GM12878 (cell line): ENCODE data around the gene TOM1L2. TPM values are rescaled to one million over a fixed set of nuclear protein-coding genes. Genes with fewer than 3 reads are reported as not detected.

ENCODE experiments used
- CBX3 ChIP-seq: fragments of 200-600 bp; sonication (generic); IDR thresholded peaks from 2 replicates; pipeline ENCODE4 v1.6.1; 2016; ENCODE audit warnings: low read depth, borderline replicate concordance
- HCFC1 ChIP-seq: fragments of 150-350 bp; IDR thresholded peaks from 2 replicates; pipeline ENCODE4 v1.6.1; 2014; ENCODE audit warnings: low read length
- NBN ChIP-seq: fragments of 450-650 bp; IDR thresholded peaks from 2 replicates; pipeline ENCODE4 v1.6.1; 2016
- NR2F1 ChIP-seq: fragments of 450-650 bp; conservative IDR thresholded peaks from 2 replicates; pipeline ENCODE4 v1.6.1; 2017; ENCODE audit warnings: mild to moderate bottlenecking
- NRF1 ChIP-seq: conservative IDR thresholded peaks from 2 replicates; pipeline ENCODE4 v1.6.1; 2011; ENCODE audit warnings: mild to moderate bottlenecking, low read depth, low read length, improper control_type of control experiment
- SMC3 ChIP-seq: IDR thresholded peaks from 2 replicates; pipeline ENCODE4 v1.6.1; 2011; ENCODE audit warnings: low read length, improper control_type of control experiment, borderline replicate concordance
- polyA plus RNA-seq, 11 experiments: library from polyadenylated mRNA; depleted of rRNA in 4 of 11; unstranded in 6 of 11; stranded (reverse) in 5 of 11; fragments of >200 nt; fragmentation: Nextera tagmentation in 4 of 11; fragmentation: Illumina TruSeq in 1 of 11; extraction: Ambion mirVana in 4 of 11; extraction: Trizol in 1 of 11; gene quantifications; 1 replicate in 1 of 11; 2 replicates in 10 of 11; pipeline versions ENCODE4 v1.2.1 to v1.2.3, GENCODE V29; 2011 to 2016; ENCODE audit warnings: inconsistent platforms in 2 of 11, missing spikeins in 2 of 11, low read depth in 1 of 11
- total RNA-seq, 4 experiments: library from RNA; depleted of rRNA in 3 of 4; stranded (reverse); fragments of >200 nt in 3 of 4; fragmentation: Illumina TruSeq in 1 of 4; extraction: Trizol in 1 of 4; gene quantifications; 2 replicates each; pipeline versions ENCODE4 v1.2.1 to v1.2.3, GENCODE V29; 2013 to 2021
- TF ChIP-seq, protein P1 (sequence below): fragments of 450-650 bp; IDR thresholded peaks from 2 replicates; pipeline ENCODE4 v1.6.1; 2016; ENCODE audit warnings: mild to moderate bottlenecking
- TF ChIP-seq, protein P2 (sequence below): fragments of 150-350 bp; IDR thresholded peaks from 2 replicates; pipeline ENCODE4 v1.6.1; 2014; ENCODE audit warnings: mild to moderate bottlenecking, low read depth, low read length

Gene TOM1L2
- total and polyA plus RNA-seq, 10 of the 15 experiments (the other 5 are each of a cell fraction or from before 2014, with no cell fraction given) = 0.19 to 19.2 (median 8.1) TPM

DNA sequence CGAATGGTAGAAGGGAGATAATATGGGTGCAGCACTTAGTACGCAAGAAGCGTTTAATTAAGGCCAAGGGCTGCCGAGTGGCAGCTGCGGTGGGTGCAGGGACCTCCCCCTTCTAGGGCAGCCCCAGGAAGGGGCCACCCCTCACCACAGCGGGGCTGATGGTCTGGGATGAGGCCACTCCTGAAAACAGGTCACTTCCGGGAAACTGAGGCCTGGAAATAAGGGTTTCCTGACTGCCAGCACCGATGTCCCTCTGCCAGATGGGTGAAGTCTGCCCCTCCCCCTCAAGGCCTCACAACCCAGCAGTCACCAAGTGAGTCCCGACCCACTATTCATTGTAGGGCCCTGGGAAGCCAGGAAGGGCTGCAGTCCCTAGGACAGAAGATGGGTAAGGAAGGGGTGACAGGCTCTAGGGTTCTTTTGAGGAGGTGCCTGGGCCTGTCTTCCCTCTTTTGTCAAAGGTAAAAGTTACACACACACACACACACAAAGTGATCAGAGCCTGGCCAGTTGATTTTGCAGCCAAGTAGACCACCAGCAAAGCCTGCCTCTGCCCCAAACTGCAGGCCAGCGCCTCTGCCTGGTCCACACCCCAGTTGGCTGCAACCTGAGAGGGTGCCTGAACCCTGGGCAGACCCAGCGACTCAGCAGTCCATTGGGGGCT lies 147.9 kb downstream of the TOM1L2 start (continued):
- TF ChIP-seq CBX3 (no peak), SMC3 (no peak), NR2F1 (no peak; the same call in 1 of the 2 replicates), NBN (no peak), HCFC1 (no peak), NRF1 (no peak)
- TF ChIP-seq, protein P1, sequence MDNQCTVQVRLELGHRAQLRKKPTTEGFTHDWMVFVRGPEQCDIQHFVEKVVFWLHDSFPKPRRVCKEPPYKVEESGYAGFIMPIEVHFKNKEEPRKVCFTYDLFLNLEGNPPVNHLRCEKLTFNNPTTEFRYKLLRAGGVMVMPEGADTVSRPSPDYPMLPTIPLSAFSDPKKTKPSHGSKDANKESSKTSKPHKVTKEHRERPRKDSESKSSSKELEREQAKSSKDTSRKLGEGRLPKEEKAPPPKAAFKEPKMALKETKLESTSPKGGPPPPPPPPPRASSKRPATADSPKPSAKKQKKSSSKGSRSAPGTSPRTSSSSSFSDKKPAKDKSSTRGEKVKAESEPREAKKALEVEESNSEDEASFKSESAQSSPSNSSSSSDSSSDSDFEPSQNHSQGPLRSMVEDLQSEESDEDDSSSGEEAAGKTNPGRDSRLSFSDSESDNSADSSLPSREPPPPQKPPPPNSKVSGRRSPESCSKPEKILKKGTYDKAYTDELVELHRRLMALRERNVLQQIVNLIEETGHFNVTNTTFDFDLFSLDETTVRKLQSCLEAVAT = no peak
- TF ChIP-seq, protein P2, sequence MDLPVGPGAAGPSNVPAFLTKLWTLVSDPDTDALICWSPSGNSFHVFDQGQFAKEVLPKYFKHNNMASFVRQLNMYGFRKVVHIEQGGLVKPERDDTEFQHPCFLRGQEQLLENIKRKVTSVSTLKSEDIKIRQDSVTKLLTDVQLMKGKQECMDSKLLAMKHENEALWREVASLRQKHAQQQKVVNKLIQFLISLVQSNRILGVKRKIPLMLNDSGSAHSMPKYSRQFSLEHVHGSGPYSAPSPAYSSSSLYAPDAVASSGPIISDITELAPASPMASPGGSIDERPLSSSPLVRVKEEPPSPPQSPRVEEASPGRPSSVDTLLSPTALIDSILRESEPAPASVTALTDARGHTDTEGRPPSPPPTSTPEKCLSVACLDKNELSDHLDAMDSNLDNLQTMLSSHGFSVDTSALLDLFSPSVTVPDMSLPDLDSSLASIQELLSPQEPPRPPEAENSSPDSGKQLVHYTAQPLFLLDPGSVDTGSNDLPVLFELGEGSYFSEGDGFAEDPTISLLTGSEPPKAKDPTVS = no peak
